ENCODE data around the gene CRELD2. TPM values are rescaled to one million over a fixed set of nuclear protein-coding genes. Genes with fewer than 3 reads are reported as not detected.

Gene CRELD2
- total and polyA plus RNA-seq, 2 of the 4 experiments (the other 2 are of a cell fraction): 36.2 to 70.7 TPM

DNA sequence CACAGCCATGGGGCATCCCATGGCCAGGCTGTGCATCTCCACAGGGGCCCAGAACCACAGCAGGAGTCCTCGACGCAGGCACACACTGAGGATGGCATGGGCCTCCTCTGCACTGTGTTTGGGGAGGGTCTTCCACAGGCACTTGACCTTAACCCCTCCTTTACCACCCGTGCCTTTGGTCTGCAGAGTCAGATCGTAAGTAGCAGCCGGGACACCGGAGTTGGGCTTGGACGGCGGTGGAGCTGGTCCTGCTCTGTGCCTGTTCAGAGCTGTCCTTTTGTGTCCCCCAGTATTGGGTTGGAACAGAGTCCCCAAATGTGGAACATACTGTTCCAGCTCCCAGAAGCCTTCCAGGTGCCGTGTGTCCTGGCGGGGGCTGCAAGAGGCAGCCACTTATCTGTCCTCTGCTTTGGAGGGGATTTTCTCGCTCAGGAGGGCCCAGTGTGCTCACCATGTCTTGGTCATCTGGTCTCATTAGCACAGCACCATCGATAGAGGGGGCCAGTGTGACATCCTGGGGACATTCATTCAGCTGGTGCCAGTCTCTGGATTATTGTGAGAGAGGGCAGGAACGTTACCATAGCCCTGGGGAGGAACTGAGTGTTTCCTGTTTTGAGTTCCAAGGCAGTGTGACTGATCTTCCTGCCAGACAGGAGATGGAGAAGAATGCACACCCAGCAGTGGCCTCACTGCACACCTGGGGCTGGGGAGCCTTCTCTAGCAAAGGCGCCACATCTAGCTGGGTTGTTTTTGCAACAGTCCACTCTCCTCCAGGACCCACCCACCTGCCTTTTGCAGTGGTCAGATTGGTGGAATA lies 12.4 kb downstream of the CRELD2 start:
- Histone ChIP-seq H4K20me1 (ENCODE audit: insufficient read depth, low read length) (no peaks in the 10 kb centered on the region), H3K9ac (ENCODE audit: low read depth, low read length) (no peak overlapping the region), H4K8ac (ENCODE audit: low read depth in 2 of 2, low read length in 2 of 2) (no peak overlapping the region), H3K79me1 (ENCODE audit: low read depth in 1 of 2, low read length in 2 of 2) (peaks cover 0 to 3% of the 10 kb centered on the region in 2 experiments; a peak in 1 of 4 replicates), H3K9me1 (ENCODE audit: insufficient read depth, low read length) (no peaks in the 10 kb centered on the region), H3K36me3 (ENCODE audit: control insufficient read depth, insufficient read depth, low read length) (peaks cover 6% of the 10 kb centered on the region; the same call in 1 of the 2 replicates), H2BK5ac (ENCODE audit: low read depth, low read length, poor library complexity, severe bottlenecking) (no peak overlapping the region), H3K56ac (ENCODE audit: extremely low read depth, insufficient read depth, low read length) (no peak overlapping the region), H2AFZ (replicated peaks; ENCODE audit: low read length, poor library complexity) (peak overlapping the region; percentile 46), H3K4me2 (ENCODE audit: low read depth, low read length) (no peak overlapping the region), H3K9me3 (ENCODE audit: control insufficient read depth, insufficient read depth, low read length) (no peaks in the 10 kb centered on the region), H4K91ac (ENCODE audit: insufficient read depth, low read depth, low read length) (no peak overlapping the region), H2BK15ac (ENCODE audit: low read depth, low read length) (no peak overlapping the region), H3K14ac (replicated peaks; ENCODE audit: low read depth, low read length) (no peak overlapping the region), H2AK9ac (replicated peaks; ENCODE audit: low read depth, low read length, poor library complexity) (peak overlapping the region; percentile 30), H3K4me1 (ENCODE audit: control insufficient read depth, insufficient read depth, low read length) (peaks cover 12% of the 10 kb centered on the region), H2BK120ac (ENCODE audit: low read depth, low read length) (no peak overlapping the region; the same call in 1 of the 2 replicates), H4K5ac (ENCODE audit: low read depth, low read length) (no peak overlapping the region), H3K23ac (ENCODE audit: low read depth, low read length) (no peak overlapping the region), H3K4me3 (ENCODE audit: insufficient read depth, low read depth, low read length) (no peak overlapping the region), H3K27me3 (ENCODE audit: control insufficient read depth, insufficient read depth, low read length) (no peaks in the 10 kb centered on the region), H2BK20ac (ENCODE audit: low read depth, low read length) (no peak overlapping the region), H3K27ac (ENCODE audit: insufficient read depth, low read length) (no peak overlapping the region), H3K4ac (ENCODE audit: low read depth, low read length) (peak overlapping the region; percentile 5; the same call in 1 of the 2 replicates), H3K18ac (ENCODE audit: low read depth, low read length) (no peak overlapping the region), H2AK5ac (ENCODE audit: low read depth, low read length) (peak overlapping the region; percentile 21; the same call in 1 of the 2 replicates)
- no TSS peak for BruUV-seq (replicated peaks)
- WGBS, 2 experiments (ENCODE audit: extremely low coverage in 2 of 2, insufficient read length in 1 of 2): 68% methylated on average over 7 of the region's 14 CpGs; no CpG with 5 or more reads in 1 of the 2 experiments
- intact Hi-C loops (cut with micrococcal nuclease): loop anchor here (1.0 to 2.0 kb wide), 2 partner anchors 99 to 278 kb away; no protein-coding TSS in a partner anchor
- dilution Hi-C loops (cut with HindIII; ENCODE audit: low sequenced_read_pairs, unreplicated experiment): no loop called here
- peak; percentile 40 for ATAC-seq (ENCODE audit: low read depth)
- in situ Hi-C loops (cut with MboI; ENCODE audit: low sequenced_read_pairs): loop anchor here (5.0 kb wide), 2 partner anchors 101 to 281 kb away; no protein-coding TSS in a partner anchor
- DNase-seq: peak; percentile 66
- POLR2A ChIA-PET (ENCODE audit: unreplicated experiment): no interaction called here
- TF ChIP-seq CEBPB (IDR thresholded peaks at IDR 0.05; ENCODE audit: low read depth, low read length) (no peak), RAD21 (IDR thresholded peaks at IDR 0.05; ENCODE audit: low read length) (peak; percentile 81), SMC3 (IDR thresholded peaks at IDR 0.05; ENCODE audit: low read depth, low read length) (peak; percentile 62), MAFK (IDR thresholded peaks at IDR 0.05; ENCODE audit: low read depth, low read length) (no peak), CHD1 (IDR thresholded peaks at IDR 0.05; ENCODE audit: low read depth, low read length) (no peak)
- TF ChIP-seq, protein P1, sequence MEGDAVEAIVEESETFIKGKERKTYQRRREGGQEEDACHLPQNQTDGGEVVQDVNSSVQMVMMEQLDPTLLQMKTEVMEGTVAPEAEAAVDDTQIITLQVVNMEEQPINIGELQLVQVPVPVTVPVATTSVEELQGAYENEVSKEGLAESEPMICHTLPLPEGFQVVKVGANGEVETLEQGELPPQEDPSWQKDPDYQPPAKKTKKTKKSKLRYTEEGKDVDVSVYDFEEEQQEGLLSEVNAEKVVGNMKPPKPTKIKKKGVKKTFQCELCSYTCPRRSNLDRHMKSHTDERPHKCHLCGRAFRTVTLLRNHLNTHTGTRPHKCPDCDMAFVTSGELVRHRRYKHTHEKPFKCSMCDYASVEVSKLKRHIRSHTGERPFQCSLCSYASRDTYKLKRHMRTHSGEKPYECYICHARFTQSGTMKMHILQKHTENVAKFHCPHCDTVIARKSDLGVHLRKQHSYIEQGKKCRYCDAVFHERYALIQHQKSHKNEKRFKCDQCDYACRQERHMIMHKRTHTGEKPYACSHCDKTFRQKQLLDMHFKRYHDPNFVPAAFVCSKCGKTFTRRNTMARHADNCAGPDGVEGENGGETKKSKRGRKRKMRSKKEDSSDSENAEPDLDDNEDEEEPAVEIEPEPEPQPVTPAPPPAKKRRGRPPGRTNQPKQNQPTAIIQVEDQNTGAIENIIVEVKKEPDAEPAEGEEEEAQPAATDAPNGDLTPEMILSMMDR (conservative IDR thresholded peaks at IDR 0.05; ENCODE audit: low read depth, low read length): peak; percentile 68
- TF ChIP-seq, protein P2, sequence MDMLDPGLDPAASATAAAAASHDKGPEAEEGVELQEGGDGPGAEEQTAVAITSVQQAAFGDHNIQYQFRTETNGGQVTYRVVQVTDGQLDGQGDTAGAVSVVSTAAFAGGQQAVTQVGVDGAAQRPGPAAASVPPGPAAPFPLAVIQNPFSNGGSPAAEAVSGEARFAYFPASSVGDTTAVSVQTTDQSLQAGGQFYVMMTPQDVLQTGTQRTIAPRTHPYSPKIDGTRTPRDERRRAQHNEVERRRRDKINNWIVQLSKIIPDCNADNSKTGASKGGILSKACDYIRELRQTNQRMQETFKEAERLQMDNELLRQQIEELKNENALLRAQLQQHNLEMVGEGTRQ (IDR thresholded peaks at IDR 0.05; ENCODE audit: low read depth, low read length): no peak
- CTCF ChIA-PET: interaction anchor here (0.6 to 1.7 kb wide), 2 partner anchors 63 to 99 kb away, joined by 3 to 12 read pairs; no protein-coding TSS in a partner anchor

All from IMR-90 (cell line).